K562 (cell line): ENCODE measurements around the gene TSPOAP1. TPM values are rescaled to one million over a fixed set of nuclear protein-coding genes. Genes with fewer than 3 reads are reported as not detected.

Experiments
- ATAC-seq: fragments of 200-7000 bp; cut with Tn5 transposase; 3 replicates; pipeline ENCODE4 v1.9.1; 2020; ENCODE audit warnings: moderate library complexity
- BruUV-seq: library from RNA; stranded (reverse); fragments of 400-500 nt; replicated peaks from 2 replicates; lab custom pipeline; 2021; lab: Mats Ljungman, UMichigan
- CTCF ChIA-PET: fragments of 300-600 bp; formaldehyde crosslinking; extraction: SDS; loops from one replicate; lab custom pipeline; 2021; ENCODE audit warnings: low intra/inter-chr PET ratio; lab: Yijun Ruan, JAX
- POLR2A ChIA-PET: fragments of 300-600, 350-650 bp; sonication (Branson Sonifier 250); formaldehyde crosslinking; extraction: SDS; loops from one replicate; lab custom pipeline; 2021; ENCODE audit warnings: antibody characterized with exemption, inconsistent platforms; lab: Yijun Ruan, JAX
- DNase-seq, 4 experiments: peaks; one replicate each; pipeline versions ENCODE4 v3.0.0 to v3.0.0-alpha.2; 2011 to 2018; ENCODE audit warnings: low spot score in 3 of 4, mixed read lengths in 3 of 4; ENCODE audit errors: extremely low read depth in 1 of 4
- FAIRE-seq: peaks from 2 replicates; lab custom pipeline; 2011; peaks lifted over from hg19 to GRCh38; lab: Jason Lieb, UNC
- H2AFZ ChIP-seq: 2 replicates; pipeline ENCODE4 v1.6.0; 2011; ENCODE audit warnings: low read depth, low read length, control low read depth, inconsistent platforms
- H3K27ac ChIP-seq: fragments of 200-600 bp; 3 replicates; pipeline ENCODE4 v1.8.0; 2011; ENCODE audit warnings: low read depth, mild to moderate bottlenecking, control low read depth, inconsistent platforms, low read length, moderate library complexity, mixed read lengths; ENCODE audit errors: extremely low read depth
- H3K27me3 ChIP-seq, 2 experiments: fragments of 300-600 bp in 1 of 2; 2 replicates in 1 of 2; 3 replicates in 1 of 2; pipeline versions ENCODE4 v1.6.0 to v1.8.0; 2011; ENCODE audit warnings: inconsistent platforms in 2 of 2, low read length in 2 of 2, mild to moderate bottlenecking in 1 of 2, mixed read lengths in 1 of 2, moderate library complexity in 1 of 2; ENCODE audit not compliant: control insufficient read depth in 2 of 2, insufficient read depth in 2 of 2
- H3K36me3 ChIP-seq: fragments of 300-600 bp; 3 replicates; pipeline ENCODE4 v1.8.0; 2011; ENCODE audit warnings: mild to moderate bottlenecking, low read length, inconsistent platforms; ENCODE audit not compliant: control insufficient read depth, insufficient read depth
- H3K4me1 ChIP-seq, 2 experiments: fragments of 200-600 bp in 1 of 2; replicated peaks in 1 of 2; 2 replicates in 1 of 2; 3 replicates in 1 of 2; pipeline versions ENCODE4 v1.5.1 to v1.8.0; 2011; ENCODE audit warnings: inconsistent platforms in 2 of 2, low read length in 2 of 2, mild to moderate bottlenecking in 1 of 2, mixed read lengths in 1 of 2, moderate library complexity in 1 of 2; ENCODE audit not compliant: control insufficient read depth in 2 of 2, insufficient read depth in 2 of 2
- H3K4me2 ChIP-seq: 2 replicates; pipeline ENCODE4 v1.6.1; 2011; ENCODE audit warnings: low read length, control low read depth, inconsistent platforms, mixed read lengths; ENCODE audit not compliant: insufficient read depth
- H3K4me3 ChIP-seq: fragments of 200-600 bp; sonication (generic), shearing (Covaris generic); 2 replicates; pipeline ENCODE4 v1.5.1; 2016; ENCODE audit warnings: control low read depth, inconsistent platforms
- H3K79me2 ChIP-seq: fragments of 200-600 bp; 3 replicates; pipeline ENCODE4 v1.8.0; 2011; ENCODE audit warnings: low read length, inconsistent platforms; ENCODE audit not compliant: control insufficient read depth, insufficient read depth
- H3K9ac ChIP-seq, 2 experiments: 2 replicates each; pipeline versions ENCODE4 v1.6.0 to v1.6.1; 2011; ENCODE audit warnings: low read depth in 2 of 2, low read length in 2 of 2, control low read depth in 1 of 2, inconsistent platforms in 1 of 2, mild to moderate bottlenecking in 1 of 2, mixed read lengths in 1 of 2; ENCODE audit not compliant: insufficient read depth in 1 of 2
- H3K9me1 ChIP-seq: one replicate; pipeline ENCODE4 v1.6.0; 2011; ENCODE audit warnings: inconsistent platforms, mild to moderate bottlenecking, low read length, moderate library complexity; ENCODE audit not compliant: control insufficient read depth, insufficient read depth
- H3K9me3 ChIP-seq: replicated peaks from 2 replicates; pipeline ENCODE4 v1.5.1; 2011; ENCODE audit warnings: low read depth, low read length, inconsistent platforms; ENCODE audit not compliant: control insufficient read depth, insufficient read depth
- H4K20me1 ChIP-seq: replicated peaks from 2 replicates; pipeline ENCODE4 v1.6.1; 2011; ENCODE audit warnings: low read length, inconsistent platforms, mixed read lengths; ENCODE audit not compliant: control insufficient read depth, insufficient read depth
- TRIM25 ChIP-seq: fragments of 450-650 bp; IDR thresholded peaks from 2 replicates; pipeline ENCODE4 v1.7.0; 2016; ENCODE audit warnings: borderline replicate concordance
- WGBS: fragments of 100-300 bp; shearing (Covaris generic); methylation state at CpG from one replicate; pipeline ENCODE4 v1.1.6; 2016; ENCODE audit warnings: low coverage, mixed read lengths; ENCODE audit not compliant: insufficient coverage; ENCODE audit errors: missing lambda C conversion rate; 5-methylcytosine and 5-hydroxymethylcytosine counted together
- in situ Hi-C: fragments of 300-500 bp; cut with MboI; formaldehyde crosslinking; loops from 4 replicates; pipeline ENCODE4 v1.15.0; 2018; ENCODE audit warnings: inconsistent platforms, mixed read lengths
- intact Hi-C: fragments of 100-400 bp; cut with micrococcal nuclease; formaldehyde crosslinking; loops from 2 replicates; pipeline ENCODE4 v1.14.2; 2022
- polyA plus RNA-seq, 8 experiments: library from polyadenylated mRNA; depleted of rRNA in 4 of 8; stranded (reverse) in 5 of 8; unstranded in 3 of 8; fragments of >200 nt; fragmentation: Nextera tagmentation in 2 of 8; fragmentation: Illumina TruSeq in 1 of 8; extraction: Ambion mirVana in 2 of 8; extraction: Trizol in 1 of 8; gene quantifications; 2 replicates each; pipeline versions ENCODE4 v1.2.1 to v1.2.3, GENCODE V29; 2011 to 2014; ENCODE audit warnings: inconsistent platforms in 1 of 8, missing spikeins in 1 of 8
- total RNA-seq, 7 experiments: library from RNA; depleted of rRNA in 6 of 7; stranded (reverse); fragments of >200 nt in 6 of 7; fragmentation: Illumina TruSeq in 2 of 7; extraction: Trizol in 2 of 7; gene quantifications; 2 replicates each; pipeline versions ENCODE4 v1.2.1 to v1.2.3, GENCODE V29; 2011 to 2021; ENCODE audit warnings: low replicate concordance in 1 of 7
- TF ChIP-seq, protein P1 (sequence below), 2 experiments: IDR thresholded peaks in 1 of 2; conservative IDR thresholded peaks in 1 of 2; 2 replicates each; pipeline ENCODE4 v1.6.1; 2016; ENCODE audit warnings: low read depth in 2 of 2, mild to moderate bottlenecking in 1 of 2, missing compliant biosample characterization in 1 of 2, missing genetic modification characterization in 1 of 2, moderate library complexity in 1 of 2

Gene TSPOAP1
- total and polyA plus RNA-seq, 9 of the 15 experiments (the other 6 are each of a cell fraction or from before 2014, with no cell fraction given): 0.87 to 3.9 (median 1.8) TPM; not detected in 2

DNA sequence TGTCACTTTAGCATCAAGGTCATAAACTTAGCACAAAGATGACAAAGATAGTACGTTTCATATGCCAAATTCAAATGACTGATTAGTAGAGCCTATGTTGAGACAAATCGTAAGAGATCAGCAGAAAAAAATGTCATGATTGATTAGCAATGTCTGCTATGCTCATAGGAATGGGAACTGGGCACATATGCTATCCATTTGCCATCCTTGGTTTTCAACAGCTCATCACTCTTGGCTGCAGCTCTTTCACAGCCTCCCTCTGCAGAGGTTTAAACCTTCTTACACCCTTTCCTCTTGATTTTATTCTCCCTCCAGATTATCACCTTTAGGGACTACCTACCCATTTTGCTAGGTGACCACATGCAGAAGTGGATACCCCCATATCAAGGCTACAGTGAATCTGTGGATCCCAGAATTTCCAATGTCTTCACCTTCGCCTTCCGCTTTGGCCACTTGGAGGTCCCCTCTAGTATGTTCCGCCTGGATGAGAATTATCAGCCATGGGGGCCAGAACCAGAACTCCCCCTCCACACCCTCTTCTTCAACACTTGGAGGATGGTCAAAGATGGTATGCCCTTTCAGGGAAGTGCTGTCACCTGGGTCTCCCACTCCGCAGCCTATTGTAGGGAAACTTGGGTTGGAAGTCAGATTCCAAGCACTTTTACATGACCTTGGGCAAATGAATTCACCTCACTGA lies 64.0 kb downstream of the TSPOAP1 start:
- H3K9ac ChIP-seq: no peak overlapping the region
- FAIRE-seq (no peak), ATAC-seq (no peak)
- no peak overlapping the region for H3K4me2 ChIP-seq
- POLR2A ChIA-PET: interaction anchor here (1.4 kb wide), 1 partner anchor 15 kb away, joined by 6 read pairs; no protein-coding TSS in a partner anchor
- intact Hi-C loops: no loop called here
- H2AFZ ChIP-seq: no peak overlapping the region
- H3K36me3 ChIP-seq: no peaks in the 10 kb centered on the region
- no peaks in the 10 kb centered on the region for H4K20me1 ChIP-seq
- BruUV-seq: no TSS peak
- CTCF ChIA-PET: interaction anchor here (0.7 kb wide), 1 partner anchor 39 kb away, joined by 3 read pairs; no protein-coding TSS in a partner anchor
- 6% methylated on average over 6 of the region's 6 CpGs for WGBS
- no peak overlapping the region for H3K4me3 ChIP-seq
- no peak for TF ChIP-seq TRIM25
- TF ChIP-seq, protein P1, sequence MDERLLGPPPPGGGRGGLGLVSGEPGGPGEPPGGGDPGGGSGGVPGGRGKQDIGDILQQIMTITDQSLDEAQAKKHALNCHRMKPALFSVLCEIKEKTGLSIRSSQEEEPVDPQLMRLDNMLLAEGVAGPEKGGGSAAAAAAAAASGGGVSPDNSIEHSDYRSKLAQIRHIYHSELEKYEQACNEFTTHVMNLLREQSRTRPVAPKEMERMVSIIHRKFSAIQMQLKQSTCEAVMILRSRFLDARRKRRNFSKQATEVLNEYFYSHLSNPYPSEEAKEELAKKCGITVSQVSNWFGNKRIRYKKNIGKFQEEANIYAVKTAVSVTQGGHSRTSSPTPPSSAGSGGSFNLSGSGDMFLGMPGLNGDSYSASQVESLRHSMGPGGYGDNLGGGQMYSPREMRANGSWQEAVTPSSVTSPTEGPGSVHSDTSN (CRISPR knock-in tag; IDR thresholded peaks at IDR 0.05; ENCODE audit: low read depth): no peak
- TF ChIP-seq, protein P1 (tag; conservative IDR thresholded peaks at IDR 0.05; ENCODE audit: low read depth): 0 out of 2 replicates have a peak, but pooled peaks have one; percentile 28
- TF ChIP-seq, all 486 proteins: peak for 1
- in situ Hi-C loops: no loop called here
- Histone ChIP-seq H3K9me1 (no peaks in the 10 kb centered on the region), H3K9me3 (no peaks in the 10 kb centered on the region), H3K27me3 (peaks cover 38 to 62% of the 10 kb centered on the region in 2 experiments), H3K27ac (no peak overlapping the region), H3K79me2 (no peaks in the 10 kb centered on the region), H3K4me1 (no peaks in the 10 kb centered on the region)
- no peak for DNase-seq
